HG03460 (cell line): ENCODE results near the gene IGLL1.
"Not testable (repeated sequence)": the region's sequence is repeated elsewhere in the genome, so short reads cannot be mapped to it uniquely, and the experiment has no call there.

Source experiments
- ATAC-seq: cut with Tn5 transposase; IDR thresholded peaks from one replicate; pipeline ENCODE4 v1.9.1; 2021; ENCODE audit not compliant: unreplicated experiment

IGLL1 gene

GRCh38 chr22:23579870-23580575, at the start of gene IGLL1:
TSS of gene IGLL1 (minus strand) at chr22:23580290. CDS start at chr22:23580190, 100 bp downstream.
- ATAC-seq = no peak

GRCh38 chr22:23628056-23628743, 48.1 kb upstream of the IGLL1 start:
- ATAC-seq = not testable (repeated sequence)

- not testable (repeated sequence) for ATAC-seq
Measured at GRCh38 chr22:23627401-23628055, 47.4 kb upstream of the IGLL1 start.

DNA sequence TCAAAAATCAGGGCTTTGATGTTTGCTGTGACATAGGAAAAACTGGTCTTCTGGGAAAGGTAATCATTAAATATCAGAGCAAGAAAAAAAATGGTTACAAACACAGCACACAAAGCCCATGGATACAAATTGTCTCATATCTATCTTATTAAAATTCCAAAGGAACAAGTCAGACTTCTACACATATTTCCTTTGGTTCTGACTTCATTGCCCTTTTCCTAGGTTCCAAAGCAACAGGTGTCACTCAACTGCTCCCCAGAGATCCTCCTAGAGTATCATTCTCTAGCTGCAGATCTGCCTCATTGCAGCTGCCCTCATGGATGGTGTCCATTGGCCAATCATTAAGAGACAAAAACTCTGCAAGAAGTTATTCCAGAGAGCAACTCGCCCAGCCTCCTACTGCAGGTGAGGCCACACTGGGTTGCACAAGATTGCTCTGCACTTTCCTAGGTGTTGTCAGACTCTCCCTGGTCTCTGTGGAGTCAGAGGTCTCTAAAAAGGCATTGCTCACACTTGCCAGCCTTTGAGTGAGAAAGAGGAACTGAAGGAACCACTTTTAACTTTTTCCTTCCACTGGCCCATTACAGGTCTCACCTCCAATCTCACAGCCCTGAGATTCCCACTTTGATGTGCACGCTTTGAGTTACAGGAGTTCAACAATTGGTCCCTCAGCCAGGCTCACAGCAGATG, 46.3 kb upstream of the IGLL1 start:
- no peak for ATAC-seq

DNA sequence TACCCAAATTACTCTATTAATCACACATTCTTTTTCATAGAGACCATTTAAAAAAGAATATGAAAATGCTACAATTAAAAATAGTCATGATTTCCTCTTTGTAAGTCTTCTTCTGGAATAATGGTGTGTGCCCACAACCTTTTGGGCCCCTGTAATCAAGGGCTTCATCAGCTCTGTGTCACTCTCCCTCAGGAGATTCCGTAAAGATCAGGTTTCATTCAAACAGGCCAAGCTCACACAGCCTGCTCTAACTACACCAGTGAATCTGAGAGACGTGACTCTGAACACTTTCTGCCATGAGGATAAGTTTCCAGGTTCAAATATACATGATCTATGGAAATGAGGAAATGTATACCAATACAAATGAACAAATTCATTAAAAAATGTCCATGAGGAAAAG, 42.5 kb upstream of the IGLL1 start:
- ATAC-seq = no peak

GRCh38 chr22:23621916-23622315, 41.8 kb upstream of the IGLL1 start:
- ATAC-seq = not testable (repeated sequence)

- ATAC-seq = no peak
Measured at GRCh38 chr22:23621082-23621780, 41.1 kb upstream of the IGLL1 start.

DNA sequence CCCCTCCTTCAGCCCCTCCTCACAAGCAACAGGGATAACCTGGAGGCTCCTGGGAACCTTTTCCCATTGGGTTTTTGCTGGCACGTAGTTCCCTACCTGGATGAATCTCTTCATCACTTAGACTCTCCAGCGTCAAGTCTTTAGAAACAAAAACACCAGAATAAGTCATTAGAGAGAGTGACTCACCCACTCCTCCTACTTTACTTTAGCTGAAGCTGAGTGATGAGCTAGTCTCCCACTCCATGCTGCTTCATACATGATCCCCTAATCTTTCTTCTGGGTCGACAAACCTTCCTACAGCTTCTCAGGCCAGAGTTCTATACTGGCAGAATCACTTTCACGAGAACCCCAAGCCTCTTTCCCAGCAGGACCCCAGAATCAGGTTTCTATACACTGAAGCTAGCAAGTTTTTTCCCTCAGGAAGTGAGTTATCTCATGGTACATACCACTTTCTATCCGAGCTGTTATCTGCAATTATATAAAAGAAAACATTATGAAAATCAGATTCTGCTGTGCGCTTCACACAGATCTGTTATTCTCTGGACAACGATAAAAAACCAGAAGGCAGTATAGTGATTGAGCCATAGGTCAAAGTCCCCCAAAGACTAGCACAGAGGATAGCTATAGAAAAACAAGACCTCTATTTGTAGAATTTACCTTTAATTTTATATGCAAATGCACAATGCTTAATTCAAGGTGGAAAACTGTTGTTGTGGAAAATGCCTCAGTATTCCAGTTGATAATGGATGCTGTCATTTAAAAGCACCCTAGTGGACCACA, 33.3 kb upstream of the IGLL1 start:
- no peak for ATAC-seq

DNA sequence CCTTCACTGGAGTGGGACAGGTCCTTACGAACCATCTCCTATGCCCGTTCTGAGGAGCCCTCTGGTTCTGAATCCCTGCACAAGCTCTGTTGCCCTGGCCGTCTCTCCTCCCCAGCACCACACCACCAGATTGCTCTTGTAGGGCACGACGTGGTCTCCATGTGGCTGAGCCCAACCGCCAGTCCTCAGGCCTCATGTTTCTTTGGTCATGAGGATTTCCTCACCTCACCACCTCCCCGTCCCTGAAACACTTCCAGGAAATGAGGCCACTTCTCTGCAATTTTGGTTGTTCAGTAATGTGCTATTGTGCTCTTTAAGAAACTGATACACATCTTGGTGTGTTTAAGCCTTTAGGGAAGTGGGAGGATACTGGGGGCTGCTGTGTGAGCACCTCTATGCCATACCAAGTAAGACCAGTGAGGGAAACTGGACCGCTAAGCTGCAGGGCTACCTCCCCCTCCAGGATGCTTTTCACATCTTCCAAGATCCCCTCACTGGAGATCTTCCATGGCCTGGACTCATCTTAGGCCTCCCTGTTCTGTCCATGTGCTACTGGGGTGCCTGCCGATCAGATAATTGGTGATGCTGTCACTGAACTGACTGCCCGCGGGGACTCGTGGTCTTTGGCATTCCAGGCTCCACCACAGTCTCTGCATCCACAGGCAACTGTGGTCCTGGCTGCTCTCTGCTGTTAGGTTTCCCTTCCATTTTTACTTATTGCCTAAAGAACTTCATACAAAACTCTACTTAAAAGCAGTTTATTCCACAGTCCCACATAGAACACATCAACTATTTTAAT, 30.1 kb upstream of the IGLL1 start:
- no peak for ATAC-seq

- ATAC-seq = no peak
Measured at GRCh38 chr22:23608583-23608982, 28.5 kb upstream of the IGLL1 start.

- ATAC-seq = no peak
Measured at GRCh38 chr22:23606204-23607131, 26.4 kb upstream of the IGLL1 start.

DNA sequence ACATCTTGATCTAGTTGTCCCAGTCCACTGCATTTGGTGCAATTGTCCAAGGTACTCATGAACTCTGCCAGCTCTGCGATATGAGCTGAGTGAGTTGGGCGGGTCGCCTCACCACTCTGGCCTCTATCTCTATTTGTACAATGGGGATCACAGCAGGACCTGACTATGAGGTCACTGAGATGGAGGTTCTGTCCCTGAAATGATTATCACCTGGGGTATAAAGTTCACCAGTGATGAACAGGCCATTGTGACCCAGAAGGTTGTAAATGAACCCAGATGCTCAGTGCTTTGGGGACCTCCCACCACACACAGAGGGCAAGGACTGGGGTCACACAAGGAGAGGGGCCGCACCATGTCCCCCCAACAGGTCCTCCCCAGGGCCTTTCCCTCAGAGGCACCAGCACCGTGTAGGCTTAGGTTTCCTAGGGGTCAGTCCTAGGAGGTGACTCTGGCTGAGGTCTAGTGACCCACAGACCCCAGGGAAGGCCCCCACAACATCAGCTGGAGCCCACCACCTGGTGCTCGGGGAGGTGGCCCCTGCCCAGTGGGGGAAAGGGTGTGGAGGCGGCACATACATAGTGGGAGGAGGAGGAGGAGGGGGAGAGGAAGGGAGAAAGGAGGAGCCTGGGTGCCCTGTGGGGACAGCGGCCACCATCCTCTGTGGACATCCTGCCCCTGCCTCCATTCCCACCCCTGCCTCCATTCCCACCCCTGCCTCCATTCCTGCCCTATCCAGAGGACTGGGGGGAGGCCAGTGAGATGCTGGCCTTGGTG, 25.0 kb upstream of the IGLL1 start:
- ATAC-seq = no peak

DNA sequence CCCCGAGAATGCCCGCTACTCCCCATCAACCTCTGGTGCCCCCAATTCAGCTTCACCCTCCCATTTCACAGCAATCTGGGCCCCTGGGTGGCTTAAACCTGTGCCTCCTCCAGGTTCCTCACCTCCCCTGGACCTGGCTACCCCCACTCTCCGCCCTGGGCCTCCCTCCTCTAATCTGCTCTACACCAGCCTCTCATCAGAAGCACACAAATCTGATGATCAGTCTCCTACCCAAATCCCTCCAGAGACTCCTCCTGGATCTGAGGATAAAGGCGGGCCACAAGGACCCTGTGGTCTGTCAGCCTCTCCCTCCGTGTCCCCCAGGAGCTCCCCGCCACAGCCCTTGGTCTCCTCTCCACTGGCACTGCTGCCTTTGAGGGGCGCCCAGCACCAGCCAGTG, 23.2 kb upstream of the IGLL1 start:
- ATAC-seq = no peak

- ATAC-seq = no peak
Measured at GRCh38 chr22:23598805-23599518, 18.9 kb upstream of the IGLL1 start.

- not testable (repeated sequence) for ATAC-seq
Measured at GRCh38 chr22:23597576-23598268, 17.6 kb upstream of the IGLL1 start.

GRCh38 chr22:23595904-23596303, 15.8 kb upstream of the IGLL1 start:
- ATAC-seq = not testable (repeated sequence)
